ENCODE measurements around the gene ZNF557.

ZNF557 gene

GRCh38 chr19:7074705-7075282, 5.3 kb downstream of the ZNF557 start:
- DNase-seq (ENCODE audit: low read depth in 2 of 2) = no peak

- DNase-seq (ENCODE audit: low read depth in 2 of 2) = no peak
Measured at GRCh38 chr19:7076151-7076550, 6.6 kb downstream of the ZNF557 start.

- DNase-seq (ENCODE audit: low read depth in 2 of 2) = no peak
Measured at GRCh38 chr19:7078008-7078407, 8.5 kb downstream of the ZNF557 start.

- no peak for DNase-seq (ENCODE audit: low read depth in 2 of 2)
Measured at GRCh38 chr19:7083076-7083956, 13.8 kb downstream of the ZNF557 start.

GRCh38 chr19:7088999-7089398, 19.5 kb downstream of the ZNF557 start:
- DNase-seq (ENCODE audit: low read depth in 2 of 2) = no peak

- DNase-seq (ENCODE audit: low read depth in 2 of 2) = no peak
Measured at GRCh38 chr19:7098096-7098495, 28.6 kb downstream of the ZNF557 start.

- peak; percentile 82 to 88 for DNase-seq (ENCODE audit: low read depth in 2 of 2)
Measured at GRCh38 chr19:7098701-7099596, 29.4 kb downstream of the ZNF557 start.

- DNase-seq (ENCODE audit: low read depth in 2 of 2) = no peak
Measured at GRCh38 chr19:7099597-7099921, 30.1 kb downstream of the ZNF557 start.

- no peak for DNase-seq (ENCODE audit: low read depth in 2 of 2)
Measured at GRCh38 chr19:7101498-7102253, 32.2 kb downstream of the ZNF557 start.

- no peak for DNase-seq (ENCODE audit: low read depth in 2 of 2)
Measured at GRCh38 chr19:7104747-7105447, 35.4 kb downstream of the ZNF557 start.

- DNase-seq (ENCODE audit: low read depth in 2 of 2) = no peak
Measured at GRCh38 chr19:7106711-7107657, 37.5 kb downstream of the ZNF557 start.

- no peak for DNase-seq (ENCODE audit: low read depth in 2 of 2)
Measured at GRCh38 chr19:7109678-7110289, 40.3 kb downstream of the ZNF557 start.

GRCh38 chr19:7112675-7113074, 43.2 kb downstream of the ZNF557 start:
- no peak for DNase-seq (ENCODE audit: low read depth in 2 of 2)

- no peak for DNase-seq (ENCODE audit: low read depth in 2 of 2)
Measured at GRCh38 chr19:7113233-7113632, 43.7 kb downstream of the ZNF557 start.

GRCh38 chr19:7115721-7116120, 46.2 kb downstream of the ZNF557 start:
- no peak for DNase-seq (ENCODE audit: low read depth in 2 of 2)

GRCh38 chr19:7117248-7117647, 47.7 kb downstream of the ZNF557 start:
- DNase-seq (ENCODE audit: low read depth in 2 of 2) = no peak

- no peak for DNase-seq (ENCODE audit: low read depth in 2 of 2)
Measured at GRCh38 chr19:7119582-7119981, 50.1 kb downstream of the ZNF557 start.

GRCh38 chr19:7120499-7120898, 51.0 kb downstream of the ZNF557 start:
- no peak for DNase-seq (ENCODE audit: low read depth in 2 of 2)

GRCh38 chr19:7122701-7123100, 53.2 kb downstream of the ZNF557 start:
- DNase-seq (ENCODE audit: low read depth in 2 of 2) = no peak

- DNase-seq (ENCODE audit: low read depth in 2 of 2) = no peak
Measured at GRCh38 chr19:7124782-7125181, 55.3 kb downstream of the ZNF557 start.

All from stimulated activated CD8-positive, alpha-beta memory T cell treated with anti-CD3 and anti-CD28 coated beads, Interleukin-15, amount 100 ng/mL, for 48 hours (primary cell).